Measurements from ENCODE around the gene PID1.

PID1 gene

GRCh38 chr2:229265727-229266126, 5.4 kb downstream of the PID1 start:
- DNase-seq (ENCODE audit: low read depth): no peak
- TF ChIP-seq CTCF (IDR thresholded peaks at IDR 0.05; ENCODE audit: insufficient read depth, low read depth, low read length, missing control alignments): no peak
- no peak overlapping the region for H3K4me3 ChIP-seq (ENCODE audit: low read length)

- DNase-seq (ENCODE audit: low read depth): no peak
- H3K4me3 ChIP-seq (ENCODE audit: low read length): no peak overlapping the region
- no peak for TF ChIP-seq CTCF (IDR thresholded peaks at IDR 0.05; ENCODE audit: insufficient read depth, low read depth, low read length, missing control alignments)
These were observed 9.5 kb downstream of the PID1 start for GRCh38 chr2:229261599-229261998.

- H3K4me3 ChIP-seq (ENCODE audit: low read length): no peak overlapping the region
- no peak for TF ChIP-seq CTCF (IDR thresholded peaks at IDR 0.05; ENCODE audit: insufficient read depth, low read depth, low read length, missing control alignments)
- no peak for DNase-seq (ENCODE audit: low read depth)
These were observed 10.0 kb downstream of the PID1 start for GRCh38 chr2:229261076-229261475.

- no peak overlapping the region for H3K4me3 ChIP-seq (ENCODE audit: low read length)
- DNase-seq (ENCODE audit: low read depth): no peak
- no peak for TF ChIP-seq CTCF (IDR thresholded peaks at IDR 0.05; ENCODE audit: insufficient read depth, low read depth, low read length, missing control alignments)
These were observed 13.1 kb downstream of the PID1 start for GRCh38 chr2:229257985-229258384.

GRCh38 chr2:229256376-229256775, 14.7 kb downstream of the PID1 start:
- DNase-seq (ENCODE audit: low read depth): no peak
- TF ChIP-seq CTCF (IDR thresholded peaks at IDR 0.05; ENCODE audit: insufficient read depth, low read depth, low read length, missing control alignments): no peak

GRCh38 chr2:229254206-229254605, 16.9 kb downstream of the PID1 start:
- no peak overlapping the region for H3K4me3 ChIP-seq (ENCODE audit: low read length)
- no peak for DNase-seq (ENCODE audit: low read depth)
- no peak for TF ChIP-seq CTCF (IDR thresholded peaks at IDR 0.05; ENCODE audit: insufficient read depth, low read depth, low read length, missing control alignments)

More at GRCh38 chr2:229256376-229256775, 14.7 kb downstream of the PID1 start:
- no peak overlapping the region for H3K4me3 ChIP-seq (ENCODE audit: low read length)

- no peak for TF ChIP-seq CTCF (IDR thresholded peaks at IDR 0.05; ENCODE audit: insufficient read depth, low read depth, low read length, missing control alignments)
- no peak overlapping the region for H3K4me3 ChIP-seq (ENCODE audit: low read length)
- no peak for DNase-seq (ENCODE audit: low read depth)
These were observed 18.1 kb downstream of the PID1 start for GRCh38 chr2:229252996-229253395.
